Gastrocnemius medialis (tissue), 4 donors: ENCODE data around the gene CSAD.

ENCODE experiments used
- POLR2A ChIP-seq, 2 donors: fragments of 450-650 bp; IDR thresholded peaks; one replicate each; pipeline ENCODE4 v1.6.1; 2017; ENCODE audit warnings: antibody characterized with exemption in 2 of 2, mild to moderate bottlenecking in 2 of 2, moderate library complexity in 2 of 2
- TF ChIP-seq, protein P1 (sequence below), 5 experiments: fragments of 450-650 bp in 3 of 5; fragments of 200-600 bp in 2 of 5; sonication (generic) in 2 of 5; IDR thresholded peaks in 4 of 5; conservative IDR thresholded peaks in 1 of 5; 1 replicate in 4 of 5; 2 replicates in 1 of 5; pipeline ENCODE4 v1.5.1; 2016 to 2019; ENCODE audit warnings: antibody characterized with exemption in 5 of 5, mild to moderate bottlenecking in 3 of 5, moderate library complexity in 3 of 5

DNA sequence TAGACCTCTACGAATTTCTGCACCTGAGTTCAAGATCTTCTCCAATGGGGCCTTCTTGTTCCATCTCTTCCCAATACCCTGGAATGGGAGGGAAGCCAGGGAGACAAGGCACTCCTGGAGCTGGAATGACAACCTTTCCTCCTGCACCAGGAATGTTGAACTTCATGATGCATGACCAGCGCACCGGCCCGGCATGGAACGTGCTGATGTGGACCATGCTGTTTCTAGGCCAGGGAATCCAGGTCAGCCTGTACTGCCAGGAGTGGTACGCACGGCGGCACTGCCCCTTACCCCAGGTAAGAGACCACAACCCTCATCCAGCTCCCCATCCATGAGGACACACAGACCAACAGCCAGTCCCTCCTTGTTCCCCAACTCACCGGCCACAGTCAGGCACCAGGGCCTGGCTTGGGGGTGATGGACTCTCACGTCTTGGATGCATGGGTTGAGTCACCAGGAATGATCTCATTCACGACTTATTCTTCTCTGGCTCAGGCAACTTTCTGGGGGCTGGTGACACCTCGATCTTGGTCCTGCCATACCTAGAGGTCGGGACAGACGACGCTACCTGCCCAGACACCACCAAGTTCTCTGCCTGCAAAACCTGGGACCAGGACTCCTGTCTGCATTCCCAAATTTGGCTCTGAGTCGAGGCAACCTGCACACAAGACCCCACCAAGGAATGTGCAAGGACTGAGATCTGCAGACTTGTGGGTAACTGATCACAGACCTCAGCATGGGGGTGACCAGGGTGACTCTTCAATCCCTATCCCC lies 57.0 kb downstream of the CSAD start:
- TF ChIP-seq, protein P1, sequence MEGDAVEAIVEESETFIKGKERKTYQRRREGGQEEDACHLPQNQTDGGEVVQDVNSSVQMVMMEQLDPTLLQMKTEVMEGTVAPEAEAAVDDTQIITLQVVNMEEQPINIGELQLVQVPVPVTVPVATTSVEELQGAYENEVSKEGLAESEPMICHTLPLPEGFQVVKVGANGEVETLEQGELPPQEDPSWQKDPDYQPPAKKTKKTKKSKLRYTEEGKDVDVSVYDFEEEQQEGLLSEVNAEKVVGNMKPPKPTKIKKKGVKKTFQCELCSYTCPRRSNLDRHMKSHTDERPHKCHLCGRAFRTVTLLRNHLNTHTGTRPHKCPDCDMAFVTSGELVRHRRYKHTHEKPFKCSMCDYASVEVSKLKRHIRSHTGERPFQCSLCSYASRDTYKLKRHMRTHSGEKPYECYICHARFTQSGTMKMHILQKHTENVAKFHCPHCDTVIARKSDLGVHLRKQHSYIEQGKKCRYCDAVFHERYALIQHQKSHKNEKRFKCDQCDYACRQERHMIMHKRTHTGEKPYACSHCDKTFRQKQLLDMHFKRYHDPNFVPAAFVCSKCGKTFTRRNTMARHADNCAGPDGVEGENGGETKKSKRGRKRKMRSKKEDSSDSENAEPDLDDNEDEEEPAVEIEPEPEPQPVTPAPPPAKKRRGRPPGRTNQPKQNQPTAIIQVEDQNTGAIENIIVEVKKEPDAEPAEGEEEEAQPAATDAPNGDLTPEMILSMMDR (IDR thresholded peaks at IDR 0.05 in 4 of 5, conservative IDR thresholded peaks at IDR 0.05 in 1 of 5), result no peak
- no peak for TF ChIP-seq POLR2A (IDR thresholded peaks at IDR 0.05)
